ENCODE data around the gene RNU2-63P. TPM values are rescaled to one million over a fixed set of nuclear protein-coding genes. Genes with fewer than 3 reads are reported as not detected.

RNU2-63P gene
- total and polyA plus RNA-seq, 4 donors, result 3.9 TPM; not detected in 3

- Histone ChIP-seq H3K4me3 (no peak overlapping the region), H3K36me3 (ENCODE audit: control insufficient read depth in 4 of 4, insufficient read depth in 4 of 4, low read length in 4 of 4) (no peaks in the 10 kb centered on the region), H3K27ac (ENCODE audit: low read depth in 1 of 2, low read length in 1 of 2) (no peak overlapping the region), H3K27me3 (ENCODE audit: control insufficient read depth in 3 of 3, insufficient read depth in 3 of 3, low read length in 2 of 3) (no peaks in the 10 kb centered on the region), H3K4me1 (ENCODE audit: control insufficient read depth in 5 of 5, insufficient read depth in 5 of 5, low read length in 5 of 5) (peaks cover 0 to 7% (median 0%) of the 10 kb centered on the region in 5 donors), H3K9ac (ENCODE audit: insufficient read depth in 1 of 2, low read length in 2 of 2) (no peak overlapping the region), H3K9me3 (ENCODE audit: control insufficient read depth in 4 of 4, insufficient read depth in 3 of 4, low read length in 3 of 4) (no peaks in the 10 kb centered on the region)
- ATAC-seq (ENCODE audit: insufficient read depth, low FRiP score) (peak; percentile 28), DNase-seq (peak in 2 of 3 donors; percentile 21 to 38)
- TF ChIP-seq CTCF (IDR thresholded peaks at IDR 0.05; ENCODE audit: control extremely low read depth, extremely low read depth), result peak; percentile 34
- WGBS, 2 donors, result 49 to 53% methylated on average over 5 of the region's 5 CpGs
Measured at GRCh38 chr2:88059979-88060906, 43.9 kb upstream of the RNU2-63P start.

- H3K27me3 ChIP-seq (ENCODE audit: control insufficient read depth in 3 of 3, insufficient read depth in 3 of 3, low read length in 2 of 3), result no peaks in the 10 kb centered on the region
- no peaks in the 10 kb centered on the region for H3K9me3 ChIP-seq (ENCODE audit: control insufficient read depth in 4 of 4, insufficient read depth in 3 of 4, low read length in 3 of 4)
- DNase-seq (no peak), ATAC-seq (ENCODE audit: insufficient read depth, low FRiP score) (no peak)
- H3K4me1 ChIP-seq (ENCODE audit: control insufficient read depth in 5 of 5, insufficient read depth in 5 of 5, low read length in 5 of 5), result peaks cover 4 to 23% (median 11%) of the 10 kb centered on the region in 5 donors
- no peak overlapping the region for H3K9ac ChIP-seq (ENCODE audit: insufficient read depth in 1 of 2, low read length in 2 of 2)
- H3K4me3 ChIP-seq, result no peak overlapping the region
- no peak for TF ChIP-seq CTCF (IDR thresholded peaks at IDR 0.05; ENCODE audit: control extremely low read depth, extremely low read depth)
- no peaks in the 10 kb centered on the region for H3K36me3 ChIP-seq (ENCODE audit: control insufficient read depth in 4 of 4, insufficient read depth in 4 of 4, low read length in 4 of 4)
- WGBS, 2 donors, result 93 to 95% methylated on average over 5 of the region's 5 CpGs
- no peak overlapping the region for H3K27ac ChIP-seq (ENCODE audit: low read depth in 1 of 2, low read length in 1 of 2)
Measured at GRCh38 chr2:88058191-88058590, 41.8 kb upstream of the RNU2-63P start.

- TF ChIP-seq CTCF (IDR thresholded peaks at IDR 0.05; ENCODE audit: control extremely low read depth, extremely low read depth), result no peak
Measured at GRCh38 chr2:88057437-88057844, 41.1 kb upstream of the RNU2-63P start.

More at GRCh38 chr2:88057437-88057844, 41.1 kb upstream of the RNU2-63P start:
- Histone ChIP-seq H3K9ac (ENCODE audit: insufficient read depth in 1 of 2, low read length in 2 of 2) (no peak overlapping the region), H3K9me3 (ENCODE audit: control insufficient read depth in 4 of 4, insufficient read depth in 3 of 4, low read length in 3 of 4) (no peaks in the 10 kb centered on the region), H3K27ac (ENCODE audit: low read depth in 1 of 2, low read length in 1 of 2) (no peak overlapping the region), H3K27me3 (ENCODE audit: control insufficient read depth in 3 of 3, insufficient read depth in 3 of 3, low read length in 2 of 3) (no peaks in the 10 kb centered on the region), H3K4me3 (no peak overlapping the region), H3K4me1 (ENCODE audit: control insufficient read depth in 5 of 5, insufficient read depth in 5 of 5, low read length in 5 of 5) (peaks cover 4 to 28% (median 13%) of the 10 kb centered on the region in 5 donors), H3K36me3 (ENCODE audit: control insufficient read depth in 4 of 4, insufficient read depth in 4 of 4, low read length in 4 of 4) (no peaks in the 10 kb centered on the region)
- DNase-seq, result no peak
- WGBS, 2 donors, result 49 to 53% methylated on average over 4 of the region's 4 CpGs
- no peak for ATAC-seq (ENCODE audit: insufficient read depth, low FRiP score)
